HCT116 (cell line): ENCODE results near the gene CAMSAP1. TPM values are rescaled to one million over a fixed set of nuclear protein-coding genes. Genes with fewer than 3 reads are reported as not detected.

Experiments
- ATAC-seq: fragments of 200-7000 bp; cut with Tn5 transposase; 2 replicates; pipeline ENCODE4 v1.9.1; 2020; ENCODE audit warnings: mild to moderate bottlenecking, moderate library complexity
- BruUV-seq: library from RNA; stranded (reverse); fragments of 400-500 nt; replicated peaks from 2 replicates; lab custom pipeline; 2021; lab: Mats Ljungman, UMichigan
- CTCF ChIA-PET: fragments of 300-600 bp; sonication (Branson Sonifier 250); formaldehyde crosslinking; loops from one replicate; lab custom pipeline; 2021; ENCODE audit warnings: antibody characterized with exemption; lab: Charles Lee
- POLR2A ChIA-PET: fragments of 300-600, 350-600 bp; sonication (Branson Sonifier 250); formaldehyde crosslinking; loops from one replicate; lab custom pipeline; 2021; ENCODE audit warnings: antibody characterized with exemption; lab: Charles Lee
- RAD21 ChIA-PET, 2 experiments: fragments of 300-600 bp; sonication (Branson Sonifier 250); formaldehyde crosslinking; loops; one replicate each; lab custom pipeline; 2023; ENCODE audit warnings: low total read pairs in 2 of 2; ENCODE audit not compliant: uncharacterized antibody in 2 of 2, unreplicated experiment in 2 of 2, low non-redundant PET in 1 of 2; lab: Charles Lee
- DNase-seq: peaks from one replicate; pipeline ENCODE4 v3.0.0-alpha.2; 2010; ENCODE audit warnings: low read depth, low spot score
- H2AFZ ChIP-seq: fragments of 200-600 bp; shearing (Covaris generic), sonication (generic); 2 replicates; pipeline ENCODE4 v1.6.1; 2017; ENCODE audit warnings: low read depth, mixed run types, mixed read lengths, antibody characterized with exemption, low read length; ENCODE audit not compliant: poor library complexity, severe bottlenecking
- H3K27ac ChIP-seq: 2 replicates; pipeline ENCODE4 v1.5.1; 2012; ENCODE audit warnings: low read depth, low read length
- H3K27me3 ChIP-seq: fragments of 200-600 bp; sonication (generic); 2 replicates; pipeline ENCODE4 v1.6.1; 2016; ENCODE audit warnings: mixed run types, low read length, mixed read lengths; ENCODE audit not compliant: insufficient read depth
- H3K36me3 ChIP-seq, 2 experiments: fragments of 200-500 bp in 1 of 2; fragments of 200-600 bp in 1 of 2; sonication (Bioruptor generic) in 1 of 2; sonication (generic) in 1 of 2; 2 replicates each; pipeline versions ENCODE4 v1.5.1 to v1.6.1; 2014 to 2016; ENCODE audit warnings: low read length in 2 of 2, inconsistent platforms in 1 of 2, mixed read lengths in 1 of 2, mixed run types in 1 of 2; ENCODE audit not compliant: insufficient read depth in 2 of 2, control insufficient read depth in 1 of 2
- H3K4me1 ChIP-seq, 2 experiments: fragments of 200-600 bp in 1 of 2; sonication (generic) in 1 of 2; 2 replicates each; pipeline versions ENCODE4 v1.5.1 to v1.6.1; 2012 to 2017; ENCODE audit warnings: low read length in 2 of 2, inconsistent platforms in 1 of 2, mild to moderate bottlenecking in 1 of 2, mixed read lengths in 1 of 2, mixed run types in 1 of 2, moderate library complexity in 1 of 2; ENCODE audit not compliant: insufficient read depth in 2 of 2, control insufficient read depth in 1 of 2
- H3K4me2 ChIP-seq: fragments of 200-600 bp; sonication (generic); 2 replicates; pipeline ENCODE4 v1.6.1; 2017; ENCODE audit warnings: mixed run types, low read length, mixed read lengths
- H3K4me3 ChIP-seq, 2 experiments: fragments of 200-600 bp in 1 of 2; sonication (generic) in 1 of 2; replicated peaks in 1 of 2; 2 replicates each; pipeline ENCODE4 v1.5.1; 2011 to 2016; ENCODE audit warnings: low read length in 2 of 2, control low read depth in 1 of 2, low read depth in 1 of 2, mild to moderate bottlenecking in 1 of 2, mixed read lengths in 1 of 2, mixed run types in 1 of 2
- H3K79me2 ChIP-seq: fragments of 200-600 bp; sonication (generic); 2 replicates; pipeline ENCODE4 v1.6.1; 2017; ENCODE audit warnings: mild to moderate bottlenecking, mixed run types, low read length, moderate library complexity, mixed read lengths; ENCODE audit not compliant: insufficient read depth
- H3K9ac ChIP-seq: fragments of 200-600 bp; sonication (generic); 2 replicates; pipeline ENCODE4 v1.6.1; 2016; ENCODE audit warnings: low read length, mixed read lengths
- H3K9me2 ChIP-seq: fragments of 200-600 bp; sonication (generic), shearing (Covaris generic); 2 replicates; pipeline ENCODE4 v1.6.1; 2017; ENCODE audit warnings: mixed run types, mild to moderate bottlenecking, moderate library complexity; ENCODE audit not compliant: insufficient read depth
- H3K9me3 ChIP-seq, 2 experiments: fragments of 200-500 bp in 1 of 2; fragments of 200-600 bp in 1 of 2; sonication (Bioruptor generic) in 1 of 2; sonication (generic) in 1 of 2; 2 replicates each; pipeline ENCODE4 v1.6.1; 2014 to 2017; ENCODE audit warnings: low read length in 2 of 2, mixed read lengths in 2 of 2, inconsistent platforms in 1 of 2, low read depth in 1 of 2, mild to moderate bottlenecking in 1 of 2, mixed run types in 1 of 2, moderate library complexity in 1 of 2; ENCODE audit not compliant: control insufficient read depth in 1 of 2, insufficient read depth in 1 of 2
- H4K20me1 ChIP-seq: fragments of 200-600 bp; sonication (generic), shearing (Covaris generic); 2 replicates; pipeline ENCODE4 v1.6.1; 2017; ENCODE audit warnings: mixed run types, mild to moderate bottlenecking, moderate library complexity; ENCODE audit not compliant: insufficient read depth
- CTCF ChIP-seq, 3 experiments: fragments of 200-600 bp in 1 of 3; sonication (generic) in 1 of 3; IDR thresholded peaks in 2 of 3; conservative IDR thresholded peaks in 1 of 3; 2 replicates each; pipeline ENCODE4 v1.5.1; 2012 to 2017; ENCODE audit warnings: low read depth in 2 of 3, low read length in 2 of 3, antibody characterized with exemption in 1 of 3, borderline replicate concordance in 1 of 3, control low read depth in 1 of 3, mild to moderate bottlenecking in 1 of 3, mixed read lengths in 1 of 3, mixed run types in 1 of 3, moderate library complexity in 1 of 3; ENCODE audit not compliant: insufficient read depth in 1 of 3
- EGR1 ChIP-seq: IDR thresholded peaks from 2 replicates; pipeline ENCODE4 v1.6.1; 2012; ENCODE audit warnings: low read depth
- ELF1 ChIP-seq: IDR thresholded peaks from 2 replicates; pipeline ENCODE4 v1.6.1; 2012; ENCODE audit warnings: low read depth, borderline replicate concordance
- FOSL1 ChIP-seq: IDR thresholded peaks from 2 replicates; pipeline ENCODE4 v1.6.1; 2012; ENCODE audit warnings: low read depth
- POLR2A ChIP-seq: IDR thresholded peaks from 2 replicates; pipeline ENCODE4 v1.7.0; 2011; ENCODE audit warnings: borderline replicate concordance; ENCODE audit not compliant: insufficient read depth, insufficient read length; ENCODE audit errors: extremely low read depth
- RAD21 ChIP-seq: IDR thresholded peaks from 2 replicates; pipeline ENCODE4 v1.6.1; 2012; ENCODE audit warnings: low read depth, mild to moderate bottlenecking
- SRF ChIP-seq: IDR thresholded peaks from 2 replicates; pipeline ENCODE4 v1.6.1; 2012; ENCODE audit warnings: low read depth
- TCF7L2 ChIP-seq: IDR thresholded peaks from 2 replicates; pipeline ENCODE4 v1.7.0; 2011; ENCODE audit warnings: borderline replicate concordance, inconsistent platforms; ENCODE audit not compliant: insufficient read depth, insufficient read length; ENCODE audit errors: extremely low read depth
- YY1 ChIP-seq: IDR thresholded peaks from 2 replicates; pipeline ENCODE4 v1.6.1; 2011; ENCODE audit warnings: low read length, low read depth, moderate library complexity, mild to moderate bottlenecking; ENCODE audit not compliant: insufficient replicate concordance; ENCODE audit errors: extremely low read depth
- ZNF274 ChIP-seq: fragments of 200-500 bp; sonication (Bioruptor generic); IDR thresholded peaks from 2 replicates; pipeline ENCODE4 v1.6.1; 2014; ENCODE audit warnings: mild to moderate bottlenecking, low read depth, low read length, inconsistent platforms
- intact Hi-C: fragments of 100-400 bp; cut with micrococcal nuclease; formaldehyde crosslinking; loops from 2 replicates; pipeline ENCODE4 v1.10.0; 2022
- total RNA-seq: library from RNA; stranded (reverse); gene quantifications from one replicate; pipeline ENCODE4 v1.2.1, GENCODE V29; 2021; ENCODE audit not compliant: unreplicated experiment

The CAMSAP1 gene
- total RNA-seq, 1 experiment from 2014 or later, result 33.1 TPM

- no peak for ATAC-seq
- no peak overlapping the region for H3K9ac ChIP-seq
- no peak overlapping the region for H3K4me2 ChIP-seq
- H3K79me2 ChIP-seq, result peaks cover 100% of the 10 kb centered on the region
- BruUV-seq, result no TSS peak
- no peaks in the 10 kb centered on the region for H3K27me3 ChIP-seq
- RAD21 ChIA-PET, result no interaction called here
- H3K36me3 ChIP-seq, result no peaks in the 10 kb centered on the region
- TF ChIP-seq ELF1 (no peak), YY1 (no peak), EGR1 (no peak), SRF (no peak), TCF7L2 (no peak), POLR2A (no peak), CTCF (IDR thresholded peaks at IDR 0.05 in 2 of 3, conservative IDR thresholded peaks at IDR 0.05 in 1 of 3; ENCODE audit: borderline replicate concordance in 1 of 3, insufficient read depth in 1 of 3, low read depth in 2 of 3, low read length in 2 of 3) (no peak), FOSL1 (no peak), RAD21 (no peak), ZNF274 (no peak)
- intact Hi-C loops, result no loop called here
- no peak for DNase-seq
- H3K4me3 ChIP-seq, result no peak overlapping the region
- no peak overlapping the region for H3K27ac ChIP-seq
- POLR2A ChIA-PET, result no interaction called here
- no peak overlapping the region for H2AFZ ChIP-seq
- H3K4me1 ChIP-seq, result peaks cover 19 to 43% of the 10 kb centered on the region in 2 experiments
- peaks cover 4% of the 10 kb centered on the region; the same call in 1 of the 2 replicates for H4K20me1 ChIP-seq
- no peaks in the 10 kb centered on the region for H3K9me3 ChIP-seq
- CTCF ChIA-PET, result no interaction called here
- H3K9me2 ChIP-seq, result no peaks in the 10 kb centered on the region
Observed at GRCh38 chr9:135887585-135888050, 19.7 kb downstream of the CAMSAP1 start.
